H1 (cell line): ENCODE data around the gene PDZRN3. TPM values are rescaled to one million over a fixed set of nuclear protein-coding genes. Genes with fewer than 3 reads are reported as not detected.

Experiments
- CTCF ChIA-PET: fragments of 300-600 bp; sonication (Branson Sonifier 250); formaldehyde crosslinking; loops from one replicate; lab custom pipeline; 2021; ENCODE audit not compliant: partially characterized antibody; lab: Charles Lee
- POLR2A ChIA-PET: fragments of 300-600 bp; sonication (Branson Sonifier 250); formaldehyde crosslinking; loops from one replicate; lab custom pipeline; 2021; ENCODE audit warnings: inconsistent platforms; ENCODE audit not compliant: partially characterized antibody; lab: Charles Lee
- DNase-seq, 2 experiments: peaks; one replicate each; pipeline versions ENCODE4 v3.0.0 to v3.0.0-alpha.2; 2010 to 2022; ENCODE audit warnings: low spot score in 2 of 2, low read depth in 1 of 2, mixed read lengths in 1 of 2
- FAIRE-seq: peaks from 2 replicates; lab custom pipeline; 2011; peaks lifted over from hg19 to GRCh38; lab: Jason Lieb, UNC
- H2AFZ ChIP-seq: 2 replicates; pipeline ENCODE4 v1.8.1; 2012; ENCODE audit warnings: low read length, inconsistent platforms
- H2AK5ac ChIP-seq: 2 replicates; pipeline ENCODE4 v1.6.1; 2013; ENCODE audit warnings: low read depth, low read length
- H2BK120ac ChIP-seq: replicated peaks from 2 replicates; pipeline ENCODE3; 2013; ENCODE audit warnings: low read depth, low read length, inconsistent platforms
- H2BK12ac ChIP-seq: 2 replicates; pipeline ENCODE4 v1.6.1; 2013; ENCODE audit warnings: low read depth, low read length
- H2BK15ac ChIP-seq: 2 replicates; pipeline ENCODE4 v1.6.1; 2013; ENCODE audit warnings: low read length
- H2BK20ac ChIP-seq: 2 replicates; pipeline ENCODE4 v1.6.1; 2013; ENCODE audit warnings: low read length
- H2BK5ac ChIP-seq: 2 replicates; pipeline ENCODE4 v1.6.1; 2013; ENCODE audit warnings: low read depth, low read length
- H3K14ac ChIP-seq: 2 replicates; pipeline ENCODE4 v1.6.1; 2013; ENCODE audit warnings: inconsistent platforms; ENCODE audit not compliant: insufficient read length
- H3K18ac ChIP-seq: 2 replicates; pipeline ENCODE4 v1.6.1; 2013; ENCODE audit warnings: low read length; ENCODE audit errors: extremely low read depth
- H3K23ac ChIP-seq: 2 replicates; pipeline ENCODE4 v1.6.1; 2013; ENCODE audit warnings: inconsistent platforms; ENCODE audit not compliant: insufficient read length
- H3K23me2 ChIP-seq: 2 replicates; pipeline ENCODE4 v1.6.1; 2013; ENCODE audit warnings: low read depth, low read length
- H3K27ac ChIP-seq: 2 replicates; pipeline ENCODE4 v1.6.1; 2011; ENCODE audit warnings: low read depth, low read length, inconsistent platforms
- H3K27me3 ChIP-seq, 4 experiments: replicated peaks in 1 of 4; 1 replicate in 1 of 4; 2 replicates in 3 of 4; pipeline versions ENCODE4 v1.6.1 to v1.8.1; 2011 to 2013; ENCODE audit warnings: low read length in 3 of 4, mild to moderate bottlenecking in 3 of 4, inconsistent platforms in 2 of 4, mixed read lengths in 2 of 4, moderate library complexity in 1 of 4; ENCODE audit not compliant: control insufficient read depth in 3 of 4, insufficient read depth in 3 of 4; ENCODE audit errors: extremely low read depth in 1 of 4
- H3K36me3 ChIP-seq, 4 experiments: 2 replicates each; pipeline versions ENCODE4 v1.6.1 to v1.8.1; 2011 to 2013; ENCODE audit warnings: mild to moderate bottlenecking in 4 of 4, low read length in 3 of 4, moderate library complexity in 2 of 4, control low read depth in 1 of 4, inconsistent platforms in 1 of 4; ENCODE audit not compliant: insufficient read depth in 4 of 4, control insufficient read depth in 2 of 4
- H3K4ac ChIP-seq: replicated peaks from 2 replicates; pipeline ENCODE3; 2013; ENCODE audit warnings: low read length, low read depth, mixed read lengths, inconsistent platforms; ENCODE audit not compliant: insufficient read length
- H3K4me1 ChIP-seq, 4 experiments: replicated peaks in 1 of 4; 1 replicate in 1 of 4; 2 replicates in 3 of 4; pipeline versions ENCODE4 v1.6.1 to v1.8.1; 2011 to 2013; ENCODE audit warnings: low read length in 3 of 4, inconsistent platforms in 2 of 4, mixed read lengths in 1 of 4; ENCODE audit not compliant: insufficient read depth in 4 of 4, control insufficient read depth in 3 of 4
- H3K4me2 ChIP-seq, 2 experiments: 2 replicates each; pipeline versions ENCODE4 v1.6.1 to v1.8.1; 2011 to 2013; ENCODE audit warnings: low read depth in 2 of 2, low read length in 2 of 2, control low read depth in 1 of 2, inconsistent platforms in 1 of 2, mild to moderate bottlenecking in 1 of 2; ENCODE audit not compliant: insufficient read depth in 1 of 2
- H3K4me3 ChIP-seq, 4 experiments: fragments of 200-600, 300-600 bp in 1 of 4; sonication (generic), shearing (Covaris generic), sonication (Bioruptor Twin) in 1 of 4; 2 replicates each; pipeline versions ENCODE4 v1.5.1 to v1.8.1; 2011 to 2016; ENCODE audit warnings: low read length in 4 of 4, low read depth in 3 of 4, control low read depth in 2 of 4, inconsistent platforms in 2 of 4, mild to moderate bottlenecking in 2 of 4, mixed read lengths in 1 of 4, moderate library complexity in 1 of 4; ENCODE audit not compliant: insufficient read depth in 2 of 4; ENCODE audit errors: extremely low read depth in 1 of 4
- H3K56ac ChIP-seq: replicated peaks from 2 replicates; pipeline ENCODE3; 2013; ENCODE audit warnings: low read depth, mild to moderate bottlenecking, mixed read lengths, low read length, inconsistent platforms; ENCODE audit not compliant: insufficient read length
- H3K79me1 ChIP-seq: 2 replicates; pipeline ENCODE4 v1.6.1; 2013; ENCODE audit warnings: low read depth, low read length, control low read depth
- H3K79me2 ChIP-seq, 2 experiments: 2 replicates each; pipeline versions ENCODE4 v1.6.1 to v1.8.1; 2012 to 2013; ENCODE audit warnings: low read length in 2 of 2, mild to moderate bottlenecking in 2 of 2, inconsistent platforms in 1 of 2; ENCODE audit not compliant: insufficient read depth in 2 of 2, control insufficient read depth in 1 of 2
- H3K9ac ChIP-seq, 4 experiments: replicated peaks in 1 of 4; 1 replicate in 1 of 4; 2 replicates in 3 of 4; pipeline versions ENCODE4 v1.6.1 to v1.8.1; 2011 to 2013; ENCODE audit warnings: low read depth in 3 of 4, low read length in 3 of 4, control low read depth in 2 of 4, mild to moderate bottlenecking in 2 of 4, moderate library complexity in 2 of 4, inconsistent platforms in 1 of 4; ENCODE audit errors: extremely low read depth in 1 of 4
- H3K9me3 ChIP-seq, 2 experiments: 2 replicates each; pipeline versions ENCODE4 v1.6.1 to v1.8.1; 2012 to 2013; ENCODE audit warnings: mild to moderate bottlenecking in 2 of 2, moderate library complexity in 2 of 2, control low read depth in 1 of 2, inconsistent platforms in 1 of 2, low read depth in 1 of 2, low read length in 1 of 2, mixed read lengths in 1 of 2; ENCODE audit not compliant: insufficient read depth in 2 of 2
- H4K20me1 ChIP-seq, 2 experiments: replicated peaks in 1 of 2; 2 replicates each; pipeline versions ENCODE3 to v1.8.1; 2011 to 2013; ENCODE audit warnings: inconsistent platforms in 2 of 2, low read length in 2 of 2, mild to moderate bottlenecking in 1 of 2; ENCODE audit not compliant: insufficient read depth in 2 of 2, control insufficient read depth in 1 of 2
- H4K5ac ChIP-seq: 2 replicates; pipeline ENCODE4 v1.6.1; 2013; ENCODE audit warnings: low read length, low read depth, mixed read lengths, inconsistent platforms; ENCODE audit not compliant: insufficient read length
- H4K8ac ChIP-seq: 2 replicates; pipeline ENCODE4 v1.8.0; 2013; ENCODE audit warnings: mild to moderate bottlenecking, moderate library complexity, low read length, inconsistent platforms; ENCODE audit not compliant: insufficient read depth; ENCODE audit errors: extremely low read depth
- H4K91ac ChIP-seq: replicated peaks from 2 replicates; pipeline ENCODE3; 2013; ENCODE audit warnings: low read length, mixed read lengths, inconsistent platforms; ENCODE audit not compliant: insufficient read length
- CHD2 ChIP-seq: IDR thresholded peaks from 2 replicates; pipeline ENCODE4 v1.6.1; 2012; ENCODE audit warnings: low read length, improper control_type of control experiment
- HDAC6 ChIP-seq: IDR thresholded peaks from one replicate; pipeline ENCODE4 v1.7.1; 2012; ENCODE audit warnings: low read depth, mild to moderate bottlenecking, inconsistent platforms, low read length, moderate library complexity
- POLR2A ChIP-seq, 2 experiments: IDR thresholded peaks; 1 replicate in 1 of 2; 2 replicates in 1 of 2; pipeline ENCODE4 v1.6.1; 2011; ENCODE audit warnings: low read depth in 2 of 2, low read length in 2 of 2, mild to moderate bottlenecking in 2 of 2; ENCODE audit errors: control extremely low read depth in 1 of 2
- RXRA ChIP-seq: IDR thresholded peaks from 2 replicates; pipeline ENCODE4 v1.6.1; 2011; ENCODE audit warnings: low read depth, mild to moderate bottlenecking, low read length, moderate library complexity; ENCODE audit not compliant: insufficient read depth
- WGBS, 2 experiments: shearing (Covaris generic) in 1 of 2; methylation state at CpG; one replicate each; pipeline versions ENCODE4 v1.1.6 to v1.1.7; 2013 to 2015; ENCODE audit warnings: low lambda C conversion rate in 2 of 2, mixed read lengths in 2 of 2, inconsistent platforms in 1 of 2, low coverage in 1 of 2, missing lambda C conversion rate in 1 of 2; ENCODE audit not compliant: insufficient replicate concordance in 2 of 2, insufficient coverage in 1 of 2, insufficient read length in 1 of 2; ENCODE audit errors: extremely low coverage in 1 of 2, missing lambda C conversion rate in 1 of 2; 5-methylcytosine and 5-hydroxymethylcytosine counted together
- polyA plus RNA-seq, 7 experiments: library from polyadenylated mRNA; depleted of rRNA in 3 of 7; stranded (reverse) in 5 of 7; unstranded in 2 of 7; fragments of >200 nt in 5 of 7; fragments of 200-250 nt in 2 of 7; gene quantifications; 1 replicate in 5 of 7; 2 replicates in 1 of 7; 4 replicates in 1 of 7; pipeline versions ENCODE4 v1.2.1 to v1.2.3, GENCODE V29; 2011 to 2013; ENCODE audit warnings: missing spikeins in 2 of 7, mixed read lengths in 2 of 7
- total RNA-seq: library from RNA; stranded (reverse); fragmentation: NEBNext Ultra II Directional; extraction: Animal tissue kit (Norgen Biotek cat#: 25700); gene quantifications from 2 replicates; pipeline ENCODE4 v1.2.1, GENCODE V29; 2021
- TF ChIP-seq, protein P1 (sequence below): IDR thresholded peaks from 2 replicates; pipeline ENCODE4 v1.6.1; 2011; ENCODE audit warnings: low read depth, mild to moderate bottlenecking, low read length; ENCODE audit not compliant: insufficient read depth

PDZRN3 gene
- total and polyA plus RNA-seq, 2 of the 8 experiments (the other 6 are each of a cell fraction or from before 2014, with no cell fraction given), result 4.2 to 20.5 TPM

DNA sequence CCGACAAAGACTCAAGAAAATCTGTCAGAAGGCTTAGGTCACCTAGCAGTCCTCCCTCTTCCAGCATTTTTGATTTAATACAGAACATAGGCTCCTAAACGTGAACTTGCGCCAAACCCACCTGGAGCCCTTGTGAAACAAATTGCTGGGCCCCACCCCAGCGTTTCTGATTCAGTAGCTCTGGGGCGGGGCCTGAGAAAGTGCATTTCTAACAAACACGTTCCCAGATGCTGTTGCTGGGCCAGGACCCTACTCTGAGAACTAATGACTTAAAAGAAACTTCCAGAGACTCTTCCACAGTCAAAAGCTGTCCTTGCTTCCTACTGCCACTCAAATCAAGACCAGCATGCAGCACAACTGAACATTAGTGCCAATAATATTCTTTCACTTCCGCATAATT is 198.1 kb downstream of the PDZRN3 start:
- no peak overlapping the region for H3K4me2 ChIP-seq
- H3K27ac ChIP-seq, result no peak overlapping the region
- H2BK5ac ChIP-seq, result no peak overlapping the region
- H4K91ac ChIP-seq, result no peak overlapping the region
- H2BK15ac ChIP-seq, result no peak overlapping the region
- H3K4me1 ChIP-seq, result peaks cover 0 to 4% (median 0%) of the 10 kb centered on the region in 4 experiments; a peak in 1 of 7 replicates
- no peak overlapping the region for H3K18ac ChIP-seq
- no peaks in the 10 kb centered on the region; the same call in 1 of the 2 replicates for H3K79me1 ChIP-seq
- H3K23ac ChIP-seq, result no peak overlapping the region
- no peak overlapping the region for H2BK120ac ChIP-seq
- no peak overlapping the region for H2BK20ac ChIP-seq
- no peak overlapping the region for H4K8ac ChIP-seq
- TF ChIP-seq POLR2A (IDR thresholded peaks at IDR 0.05; ENCODE audit: control extremely low read depth in 1 of 2, low read depth in 2 of 2, low read length in 2 of 2) (no peak), CHD2 (no peak), HDAC6 (no peak), RXRA (no peak)
- TF ChIP-seq, protein P1, sequence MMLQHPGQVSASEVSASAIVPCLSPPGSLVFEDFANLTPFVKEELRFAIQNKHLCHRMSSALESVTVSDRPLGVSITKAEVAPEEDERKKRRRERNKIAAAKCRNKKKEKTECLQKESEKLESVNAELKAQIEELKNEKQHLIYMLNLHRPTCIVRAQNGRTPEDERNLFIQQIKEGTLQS, result no peak
- TF ChIP-seq, all 59 proteins: peak for 0
- H3K23me2 ChIP-seq, result no peaks in the 10 kb centered on the region
- no peak overlapping the region for H3K4ac ChIP-seq
- H3K14ac ChIP-seq, result no peak overlapping the region
- no peak overlapping the region for H2BK12ac ChIP-seq
- DNase-seq, result no peak
- H3K36me3 ChIP-seq, result no peaks in the 10 kb centered on the region
- H3K79me2 ChIP-seq, result 0 out of 4 replicates have a peak, but pooled peaks cover 0 to 2% of the 10 kb centered on the region in 2 experiments
- H3K4me3 ChIP-seq, result no peak overlapping the region
- peaks cover 0 to 4% of the 10 kb centered on the region in 2 experiments for H4K20me1 ChIP-seq
- no peak for FAIRE-seq
- POLR2A ChIA-PET, result no interaction called here
- no peaks in the 10 kb centered on the region for H3K9me3 ChIP-seq
- no peak overlapping the region for H2AK5ac ChIP-seq
- 67% methylated on average over 7 of the region's 7 CpGs; no CpG with 5 or more reads in 1 of the 2 experiments for whole genome bisulfite sequencing, 2 experiments
- H2AFZ ChIP-seq, result no peak overlapping the region
- no peak overlapping the region for H3K56ac ChIP-seq
- no peak overlapping the region for H3K9ac ChIP-seq
- H3K27me3 ChIP-seq, result no peaks in the 10 kb centered on the region
- CTCF ChIA-PET, result interaction anchor here (0.8 kb wide), 1 partner anchor 100 kb away, joined by 3 read pairs; no protein-coding TSS in a partner anchor
- H4K5ac ChIP-seq, result no peak overlapping the region
